Lower lobe of right lung (tissue), 2 donors: ENCODE results near the gene GPR119. TPM values are rescaled to one million over a fixed set of nuclear protein-coding genes. Genes with fewer than 3 reads are reported as not detected.
"Not testable (repeated sequence)": the region's sequence is repeated elsewhere in the genome, so short reads cannot be mapped to it uniquely, and the experiment has no call there.

Experiments
- ATAC-seq, 2 donors: fragments of 200-7000 bp; cut with Tn5 transposase; one replicate each; pipeline ENCODE4 v1.9.1; 2020 to 2022; ENCODE audit warnings: mild to moderate bottlenecking in 2 of 2, moderate library complexity in 2 of 2
- DNase-seq: peaks from one replicate; pipeline ENCODE4 v3.0.0-alpha.2; 2020
- H3K27ac ChIP-seq: fragments of 200-600 bp; one replicate; pipeline ENCODE4 v1.8.0; 2022
- H3K27me3 ChIP-seq: fragments of 200-600 bp; one replicate; pipeline ENCODE4 v1.8.0; 2022; ENCODE audit warnings: low read depth
- H3K36me3 ChIP-seq: fragments of 200-600 bp; one replicate; pipeline ENCODE4 v1.8.0; 2022; ENCODE audit warnings: mild to moderate bottlenecking
- H3K4me1 ChIP-seq: fragments of 200-600 bp; one replicate; pipeline ENCODE4 v1.8.0; 2022
- H3K4me3 ChIP-seq: fragments of 200-600 bp; one replicate; pipeline ENCODE4 v1.8.0; 2022; ENCODE audit warnings: mild to moderate bottlenecking
- H3K9me3 ChIP-seq: fragments of 200-600 bp; one replicate; pipeline ENCODE4 v1.8.0; 2022
- intact Hi-C: fragments of 100-400 bp; cut with DNase I; formaldehyde crosslinking; loops from one replicate; pipeline ENCODE4 v1.11.0; 2022
- long read RNA-seq: library from polyadenylated mRNA; unstranded; transcript quantifications from one replicate; pipeline ENCODE4 v2.0.0, GENCODE V29; 2021
- total RNA-seq: library from RNA; stranded (reverse); fragmentation: NEBNext Ultra II Directional; extraction: Animal tissue kit (Norgen Biotek cat#: 25700); gene quantifications from one replicate; pipeline ENCODE4 v1.2.1, GENCODE V29; 2021
- TF ChIP-seq, protein P1 (sequence below): fragments of 200-600 bp; IDR thresholded peaks from one replicate; pipeline ENCODE4 v1.8.0; 2022; ENCODE audit warnings: antibody characterized with exemption, mild to moderate bottlenecking
- donor health status: DM: no; HTN: yes; CAD: no; lungs with severe emphysema.

GPR119 gene
- not detected for total RNA-seq
- long read RNA-seq = 0 reads

DNA sequence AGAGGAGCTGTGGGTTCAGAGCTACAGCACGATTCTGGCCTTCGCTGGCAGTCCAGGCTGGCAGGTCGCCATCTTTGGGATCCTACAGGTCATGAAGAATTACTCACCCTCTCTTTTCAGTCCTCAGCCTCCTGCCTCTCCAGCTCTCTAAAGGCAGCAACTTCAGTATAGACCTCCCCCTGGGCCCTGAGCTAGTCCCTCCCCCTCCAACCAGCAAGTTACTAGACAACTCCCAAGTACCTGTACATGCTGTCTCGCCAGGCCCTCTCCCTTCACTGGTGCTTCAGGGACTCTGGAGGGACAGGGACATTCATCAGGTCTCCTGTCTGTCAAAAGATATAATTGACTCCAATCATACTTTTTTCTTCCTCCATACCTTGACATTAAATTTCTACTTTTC, at the start of gene GPR119:
Gene GPR119 (minus strand): TSS at position 155 of the 400 bp plus-strand sequence. CDS start 227 bp downstream, outside the sequence.
- ATAC-seq = no peak
- Histone ChIP-seq H3K9me3 (no peaks in the 10 kb centered on the region), H3K27ac (no peak within 1 kb of the TSS), H3K4me3 (no peak within 1 kb of the TSS), H3K36me3 (no peaks in the 10 kb centered on the region), H3K27me3 (no peaks in the 10 kb centered on the region), H3K4me1 (no peaks in the 10 kb centered on the region)
- TF ChIP-seq, protein P1, sequence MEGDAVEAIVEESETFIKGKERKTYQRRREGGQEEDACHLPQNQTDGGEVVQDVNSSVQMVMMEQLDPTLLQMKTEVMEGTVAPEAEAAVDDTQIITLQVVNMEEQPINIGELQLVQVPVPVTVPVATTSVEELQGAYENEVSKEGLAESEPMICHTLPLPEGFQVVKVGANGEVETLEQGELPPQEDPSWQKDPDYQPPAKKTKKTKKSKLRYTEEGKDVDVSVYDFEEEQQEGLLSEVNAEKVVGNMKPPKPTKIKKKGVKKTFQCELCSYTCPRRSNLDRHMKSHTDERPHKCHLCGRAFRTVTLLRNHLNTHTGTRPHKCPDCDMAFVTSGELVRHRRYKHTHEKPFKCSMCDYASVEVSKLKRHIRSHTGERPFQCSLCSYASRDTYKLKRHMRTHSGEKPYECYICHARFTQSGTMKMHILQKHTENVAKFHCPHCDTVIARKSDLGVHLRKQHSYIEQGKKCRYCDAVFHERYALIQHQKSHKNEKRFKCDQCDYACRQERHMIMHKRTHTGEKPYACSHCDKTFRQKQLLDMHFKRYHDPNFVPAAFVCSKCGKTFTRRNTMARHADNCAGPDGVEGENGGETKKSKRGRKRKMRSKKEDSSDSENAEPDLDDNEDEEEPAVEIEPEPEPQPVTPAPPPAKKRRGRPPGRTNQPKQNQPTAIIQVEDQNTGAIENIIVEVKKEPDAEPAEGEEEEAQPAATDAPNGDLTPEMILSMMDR = no peak
- intact Hi-C loops = no loop called here
- DNase-seq = no peak

DNA sequence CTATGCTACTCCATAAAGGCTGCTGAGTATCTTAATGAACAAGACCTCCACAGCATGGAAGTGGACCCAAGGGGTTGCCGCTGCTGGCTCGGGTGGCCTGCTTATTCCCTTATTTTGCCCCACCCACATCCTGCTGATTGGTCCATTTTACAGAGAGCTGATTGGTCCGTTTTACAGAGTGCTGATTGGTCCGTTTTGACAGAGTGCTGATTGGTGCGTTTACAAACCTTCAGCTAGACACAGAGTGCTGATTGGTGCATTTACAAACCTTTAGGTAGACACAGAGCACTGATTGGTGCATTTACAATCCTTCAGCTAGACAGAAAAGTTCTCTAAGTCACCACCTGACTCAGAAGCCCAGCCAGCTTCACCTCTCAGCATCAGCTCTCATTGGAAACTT, 43.8 kb upstream of the GPR119 start:
- DNase-seq, H3K27me3 ChIP-seq, H3K4me1 ChIP-seq, H3K27ac ChIP-seq, H3K36me3 ChIP-seq, H3K9me3 ChIP-seq, intact Hi-C loops, H3K4me3 ChIP-seq, ATAC-seq: not testable (repeated sequence)

DNA sequence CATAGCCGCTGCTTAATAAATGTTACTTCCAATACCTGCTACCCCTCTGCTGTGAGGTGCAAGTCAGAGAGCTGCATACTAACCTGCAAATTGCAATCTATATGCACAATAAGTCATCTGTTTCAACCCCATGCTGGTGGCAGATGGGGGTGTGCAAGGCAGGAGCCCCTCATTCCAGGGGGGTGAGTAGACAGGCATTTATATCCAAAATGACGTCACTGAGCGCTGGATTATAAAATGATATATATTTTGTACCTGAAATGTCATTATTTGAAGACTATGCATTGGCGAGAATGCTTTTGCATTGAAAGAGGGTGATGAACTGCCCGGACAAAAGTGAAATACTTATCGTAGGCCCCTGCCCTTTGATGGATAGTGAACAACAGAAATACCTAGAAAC, 41.1 kb upstream of the GPR119 start:
- ATAC-seq (no peak), DNase-seq (no peak)
- H3K27ac ChIP-seq = no peak overlapping the region
- no peaks in the 10 kb centered on the region for H3K27me3 ChIP-seq
- TF ChIP-seq, protein P1 = no peak
- H3K4me3 ChIP-seq = no peak overlapping the region
- no peaks in the 10 kb centered on the region for H3K9me3 ChIP-seq
- no peaks in the 10 kb centered on the region for H3K4me1 ChIP-seq
- intact Hi-C loops = no loop called here
- H3K36me3 ChIP-seq = no peaks in the 10 kb centered on the region

DNA sequence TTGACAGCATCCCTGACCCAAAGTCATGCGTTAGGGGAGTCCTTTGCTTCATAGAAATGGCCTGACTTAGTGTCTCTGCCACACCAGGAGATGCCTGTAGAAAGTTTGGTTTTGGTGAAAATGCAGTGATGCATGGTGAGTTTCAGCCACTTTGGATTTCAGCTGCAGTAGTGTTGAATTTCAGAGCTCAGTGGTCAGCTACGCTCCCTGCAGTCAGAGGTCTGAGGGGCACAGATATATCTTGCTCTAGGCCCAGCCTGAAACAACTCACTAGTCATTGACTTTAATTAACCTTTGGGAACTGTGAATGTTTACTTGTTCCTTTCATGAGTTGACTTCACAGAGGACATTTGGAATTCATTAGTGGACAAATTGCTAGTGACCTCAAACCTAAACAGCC, 33.8 kb upstream of the GPR119 start:
- H3K27me3 ChIP-seq = no peaks in the 10 kb centered on the region

DNA sequence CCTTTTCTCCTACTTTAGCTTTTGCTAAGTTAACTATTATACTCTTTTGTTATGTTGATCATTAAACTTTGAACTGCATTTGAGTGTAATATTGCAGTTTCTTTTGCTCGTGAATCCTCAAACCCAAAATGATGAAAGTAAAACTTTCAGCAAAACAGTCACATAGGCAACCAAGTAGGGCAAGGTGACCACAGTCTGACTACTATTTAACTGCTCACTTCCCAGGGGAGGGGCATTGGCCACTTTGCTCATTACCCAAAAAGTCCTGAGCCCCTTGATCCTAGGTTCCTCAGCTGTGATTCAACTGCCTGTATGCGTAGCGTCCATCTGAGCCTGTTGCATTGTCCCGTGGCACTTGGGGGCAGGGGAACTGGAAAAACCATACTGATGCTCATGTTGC, 33.3 kb upstream of the GPR119 start:
- Histone ChIP-seq H3K27ac (no peak overlapping the region), H3K9me3 (no peaks in the 10 kb centered on the region), H3K36me3 (no peaks in the 10 kb centered on the region), H3K4me3 (no peak overlapping the region), H3K27me3 (no peaks in the 10 kb centered on the region), H3K4me1 (no peaks in the 10 kb centered on the region)
- ATAC-seq (no peak), DNase-seq (no peak)
- TF ChIP-seq, protein P1 = no peak
- intact Hi-C loops = no loop called here

More for the DNA sequence above, 33.8 kb upstream of the GPR119 start:
- H3K36me3 ChIP-seq = no peaks in the 10 kb centered on the region
- TF ChIP-seq, protein P1 = no peak
- no peaks in the 10 kb centered on the region for H3K4me1 ChIP-seq
- DNase-seq (no peak), ATAC-seq (no peak)
- intact Hi-C loops = no loop called here
- no peak overlapping the region for H3K4me3 ChIP-seq
- no peak overlapping the region for H3K27ac ChIP-seq
- no peaks in the 10 kb centered on the region for H3K9me3 ChIP-seq

DNA sequence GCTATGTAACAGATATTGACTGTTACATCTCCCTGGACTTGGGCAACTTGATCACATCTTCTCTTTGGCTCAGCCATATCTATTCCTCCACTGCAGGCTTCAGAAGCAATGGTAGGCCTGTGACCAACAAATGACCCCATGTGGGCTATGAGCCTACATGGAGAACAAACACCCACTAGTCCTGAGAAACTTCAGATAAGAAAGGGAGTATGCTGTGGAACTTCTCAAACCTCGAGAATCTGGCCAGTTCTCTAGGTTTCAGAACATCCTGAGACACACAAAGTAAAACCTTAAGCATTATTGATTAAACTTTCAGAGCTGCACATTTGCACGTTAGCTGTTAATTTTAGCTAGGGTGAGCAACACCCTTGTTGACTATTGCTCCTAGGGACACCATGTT, 32.6 kb upstream of the GPR119 start:
- no peaks in the 10 kb centered on the region for H3K9me3 ChIP-seq
- no peaks in the 10 kb centered on the region for H3K4me1 ChIP-seq
- ATAC-seq (no peak), DNase-seq (no peak)
- H3K36me3 ChIP-seq = no peaks in the 10 kb centered on the region
- intact Hi-C loops = no loop called here
- no peak overlapping the region for H3K27ac ChIP-seq
- no peak overlapping the region for H3K4me3 ChIP-seq
- H3K27me3 ChIP-seq = no peaks in the 10 kb centered on the region
- TF ChIP-seq, protein P1 = no peak
